Sigmoid colon (tissue), 4 donors: Measurements from ENCODE around the gene SPATA13.
"Not testable (repeated sequence)": the region's sequence is repeated elsewhere in the genome, so short reads cannot be mapped to it uniquely, and the experiment has no call there.

Experiments used
- EP300 ChIP-seq, 4 donors: sonication (generic); formaldehyde crosslinking; IDR thresholded peaks; one replicate each; pipeline ENCODE4 v1.6.1; 2017; ENCODE audit warnings: antibody characterized with exemption in 4 of 4
- POLR2A ChIP-seq, 2 donors: fragments of 450-650 bp; IDR thresholded peaks; one replicate each; pipeline ENCODE4 v1.6.1; 2016; ENCODE audit warnings: antibody characterized with exemption in 2 of 2, mild to moderate bottlenecking in 2 of 2, moderate library complexity in 2 of 2
- TF ChIP-seq, protein P1 (sequence below), 4 experiments: fragments of 450-650 bp in 3 of 4; fragments of 200-600 bp in 1 of 4; IDR thresholded peaks; one replicate each; pipeline ENCODE4 v1.5.1; 2016 to 2019; ENCODE audit warnings: antibody characterized with exemption in 4 of 4, mild to moderate bottlenecking in 3 of 4, moderate library complexity in 2 of 4

DNA sequence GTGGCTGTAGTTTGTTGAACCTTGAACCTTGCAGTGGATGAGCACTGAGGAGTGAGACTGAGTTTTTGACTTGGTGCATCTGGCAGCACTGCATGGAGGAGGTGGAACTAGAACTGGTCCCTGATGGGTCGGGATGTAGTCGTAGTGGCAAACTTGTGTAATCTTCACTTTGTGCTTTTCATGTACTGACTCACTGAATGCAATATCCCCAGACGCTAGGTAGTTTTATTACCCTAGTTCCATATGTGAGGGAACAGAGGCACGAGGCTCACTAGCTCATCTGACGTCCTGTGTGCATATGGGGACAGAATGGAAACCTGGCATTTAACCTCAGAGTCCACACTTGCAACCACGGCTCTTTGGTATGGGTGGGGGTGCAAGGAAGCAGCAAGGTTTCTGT, 159.1 kb downstream of the SPATA13 start:
- TF ChIP-seq, protein P1, sequence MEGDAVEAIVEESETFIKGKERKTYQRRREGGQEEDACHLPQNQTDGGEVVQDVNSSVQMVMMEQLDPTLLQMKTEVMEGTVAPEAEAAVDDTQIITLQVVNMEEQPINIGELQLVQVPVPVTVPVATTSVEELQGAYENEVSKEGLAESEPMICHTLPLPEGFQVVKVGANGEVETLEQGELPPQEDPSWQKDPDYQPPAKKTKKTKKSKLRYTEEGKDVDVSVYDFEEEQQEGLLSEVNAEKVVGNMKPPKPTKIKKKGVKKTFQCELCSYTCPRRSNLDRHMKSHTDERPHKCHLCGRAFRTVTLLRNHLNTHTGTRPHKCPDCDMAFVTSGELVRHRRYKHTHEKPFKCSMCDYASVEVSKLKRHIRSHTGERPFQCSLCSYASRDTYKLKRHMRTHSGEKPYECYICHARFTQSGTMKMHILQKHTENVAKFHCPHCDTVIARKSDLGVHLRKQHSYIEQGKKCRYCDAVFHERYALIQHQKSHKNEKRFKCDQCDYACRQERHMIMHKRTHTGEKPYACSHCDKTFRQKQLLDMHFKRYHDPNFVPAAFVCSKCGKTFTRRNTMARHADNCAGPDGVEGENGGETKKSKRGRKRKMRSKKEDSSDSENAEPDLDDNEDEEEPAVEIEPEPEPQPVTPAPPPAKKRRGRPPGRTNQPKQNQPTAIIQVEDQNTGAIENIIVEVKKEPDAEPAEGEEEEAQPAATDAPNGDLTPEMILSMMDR (IDR thresholded peaks at IDR 0.05), result not testable (repeated sequence)
- TF ChIP-seq POLR2A, EP300 (IDR thresholded peaks at IDR 0.05): not testable (repeated sequence)
